ENCODE measurements around the gene SERPINF2.
"Not testable (repeated sequence)": the region's sequence is repeated elsewhere in the genome, so short reads cannot be mapped to it uniquely, and the experiment has no call there.

Gene SERPINF2

DNA sequence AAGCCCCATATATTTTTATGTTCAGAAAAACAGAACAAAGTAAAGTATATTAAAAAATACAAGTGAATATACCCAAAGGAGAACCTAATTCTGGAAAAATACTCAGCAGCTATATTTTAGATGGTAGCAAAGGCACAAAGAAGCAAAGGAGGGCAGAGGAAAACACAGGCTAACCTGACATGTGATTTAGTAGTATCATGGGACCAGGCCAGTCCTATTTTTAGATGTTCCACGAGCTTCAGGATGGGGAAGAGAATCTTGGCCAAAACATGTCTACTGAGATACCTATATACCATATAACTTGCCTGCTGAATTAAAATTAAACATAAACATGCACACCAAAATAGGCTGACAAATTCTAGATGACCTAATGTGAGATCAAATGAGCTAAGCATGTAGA lies 54.1 kb downstream of the SERPINF2 start:
- DNase-seq, result no peak

DNA sequence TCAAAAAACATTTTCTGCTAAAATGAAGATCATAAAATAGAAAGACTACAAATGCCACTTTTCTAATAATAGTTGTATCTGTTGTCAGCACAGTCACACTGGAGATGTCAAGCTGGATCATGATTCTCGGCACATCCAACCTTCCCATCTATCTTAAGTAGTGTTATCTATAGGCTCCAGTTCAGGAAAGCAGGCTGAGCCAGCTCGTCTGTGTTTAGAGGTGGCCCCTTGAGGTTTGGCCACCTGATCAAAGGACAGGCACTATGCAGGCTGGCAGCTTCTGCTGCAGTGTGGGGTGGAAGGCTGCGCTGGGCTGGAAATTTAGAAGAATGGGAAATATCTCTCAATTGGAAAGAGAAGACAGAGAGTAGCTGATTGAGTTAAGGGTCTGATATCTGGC lies 54.7 kb downstream of the SERPINF2 start:
- no peak for DNase-seq

DNA sequence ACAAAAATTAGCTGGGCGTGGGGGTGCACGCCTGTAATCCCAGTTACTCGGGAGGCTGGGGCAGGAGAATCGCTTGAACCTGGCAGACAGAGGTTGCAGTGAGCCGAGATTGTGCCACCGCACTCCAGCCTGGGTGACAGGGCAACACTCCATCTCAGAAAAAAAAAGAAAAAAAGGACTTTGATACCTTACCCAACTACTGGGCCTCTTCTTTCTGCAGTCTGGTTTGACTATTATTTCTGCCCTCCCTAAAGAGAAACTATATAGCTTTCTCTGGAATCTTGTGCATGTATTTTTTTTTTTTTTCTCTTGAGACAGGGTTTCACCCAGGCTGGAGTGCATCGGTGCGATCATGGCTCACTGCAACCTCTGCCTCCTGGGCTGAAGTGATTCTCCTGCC lies 55.2 kb downstream of the SERPINF2 start:
- not testable (repeated sequence) for DNase-seq

- DNase-seq, result no peak
These were observed 57.6 kb downstream of the SERPINF2 start for GRCh38 chr17:1800240-1800639.

DNA sequence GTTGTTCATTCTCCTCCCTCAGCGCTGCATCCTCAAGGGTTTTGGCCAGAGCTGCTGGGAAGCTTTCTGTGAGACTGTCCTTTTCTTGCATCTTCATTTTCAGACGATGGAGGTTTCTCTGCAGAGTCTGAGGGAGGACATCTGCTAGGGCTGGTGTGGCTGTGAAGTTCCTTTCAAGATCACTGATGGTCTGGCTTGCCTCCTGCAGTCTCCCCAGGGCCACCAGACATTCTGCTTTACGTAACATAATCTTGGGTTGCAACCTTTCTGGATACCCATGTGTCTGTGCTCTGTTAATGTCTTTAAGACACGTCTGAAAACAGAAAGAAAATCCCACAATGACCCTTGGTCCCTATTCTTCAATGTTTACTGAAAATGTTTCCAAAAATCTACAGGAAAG lies 58.0 kb downstream of the SERPINF2 start:
- DNase-seq, result no peak

DNA sequence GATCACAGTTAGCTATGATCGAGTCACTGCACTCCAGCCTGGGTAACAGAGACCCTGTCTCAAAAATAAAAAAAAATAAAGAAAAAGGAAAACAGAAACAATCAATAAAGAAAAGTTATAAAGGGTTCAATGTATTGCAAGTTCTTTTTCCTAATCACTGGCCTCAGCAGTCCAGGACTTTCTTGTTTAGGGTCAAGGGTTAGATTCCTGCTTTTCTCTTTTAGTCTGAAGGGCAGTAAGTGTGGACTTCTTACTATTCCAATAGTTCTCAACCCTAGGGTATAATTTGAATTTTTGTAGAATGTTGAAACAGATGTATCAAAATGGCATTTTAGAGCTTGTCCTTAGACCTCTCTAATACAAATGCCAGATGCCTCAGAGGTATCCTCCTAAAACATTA lies 59.8 kb downstream of the SERPINF2 start:
- no peak for DNase-seq

DNA sequence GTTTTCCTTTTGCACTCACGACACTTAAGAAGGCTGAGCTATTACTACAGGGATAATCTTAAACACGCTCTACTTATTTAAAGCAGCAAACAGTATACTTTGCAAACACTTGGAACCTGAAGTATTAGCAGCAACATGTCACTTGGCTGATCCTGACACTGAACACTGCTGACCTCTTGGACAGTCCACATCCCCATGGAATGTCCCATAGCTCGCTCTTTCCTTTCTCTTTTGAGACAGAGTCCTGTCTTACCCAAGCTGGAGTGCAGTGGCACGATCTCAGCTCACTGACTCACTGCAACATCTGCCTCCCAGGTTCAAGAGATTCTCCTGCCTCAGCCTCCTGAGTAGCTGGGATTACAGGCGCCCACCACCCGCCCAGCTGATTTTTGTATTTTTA lies 60.6 kb downstream of the SERPINF2 start:
- DNase-seq, result no peak
